GM19324 (cell line): ENCODE results near the gene HTT.

ENCODE experiments used
- ATAC-seq: cut with Tn5 transposase; IDR thresholded peaks from one replicate; pipeline ENCODE4 v1.9.1; 2021; ENCODE audit warnings: mild to moderate bottlenecking, moderate library complexity; ENCODE audit not compliant: unreplicated experiment, low FRiP score

The HTT gene

GRCh38 chr4:3213661-3214250 lies 139.3 kb downstream of the HTT start:
- ATAC-seq, result no peak

- no peak for ATAC-seq
These were observed 140.8 kb downstream of the HTT start for GRCh38 chr4:3215256-3215655.

GRCh38 chr4:3215733-3216132 lies 141.3 kb downstream of the HTT start:
- ATAC-seq, result no peak

DNA sequence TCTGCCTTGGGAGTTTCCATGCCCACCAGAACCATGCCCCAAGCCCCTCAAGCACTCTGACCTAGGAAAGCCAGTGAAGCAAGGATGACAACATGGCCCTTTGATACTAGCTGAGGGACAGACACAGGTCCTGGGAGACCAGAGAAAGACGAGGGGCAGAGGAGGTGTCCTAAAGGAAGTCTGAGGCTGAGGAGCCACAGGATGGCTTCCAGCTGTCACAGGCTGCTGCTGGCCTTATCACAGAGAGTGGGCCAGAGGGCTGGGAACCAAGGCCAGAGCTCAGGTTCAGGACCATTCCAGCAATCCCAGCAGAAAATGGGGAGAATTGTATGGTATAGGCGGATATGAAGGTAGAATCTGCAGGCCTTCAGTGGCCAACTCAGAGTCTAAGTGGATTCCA lies 142.8 kb downstream of the HTT start:
- ATAC-seq, result no peak

GRCh38 chr4:3217771-3218170 lies 143.3 kb downstream of the HTT start:
- ATAC-seq, result no peak

GRCh38 chr4:3218824-3219760 lies 144.6 kb downstream of the HTT start:
- no peak for ATAC-seq

- no peak for ATAC-seq
These were observed 145.4 kb downstream of the HTT start for GRCh38 chr4:3219761-3220475.

DNA sequence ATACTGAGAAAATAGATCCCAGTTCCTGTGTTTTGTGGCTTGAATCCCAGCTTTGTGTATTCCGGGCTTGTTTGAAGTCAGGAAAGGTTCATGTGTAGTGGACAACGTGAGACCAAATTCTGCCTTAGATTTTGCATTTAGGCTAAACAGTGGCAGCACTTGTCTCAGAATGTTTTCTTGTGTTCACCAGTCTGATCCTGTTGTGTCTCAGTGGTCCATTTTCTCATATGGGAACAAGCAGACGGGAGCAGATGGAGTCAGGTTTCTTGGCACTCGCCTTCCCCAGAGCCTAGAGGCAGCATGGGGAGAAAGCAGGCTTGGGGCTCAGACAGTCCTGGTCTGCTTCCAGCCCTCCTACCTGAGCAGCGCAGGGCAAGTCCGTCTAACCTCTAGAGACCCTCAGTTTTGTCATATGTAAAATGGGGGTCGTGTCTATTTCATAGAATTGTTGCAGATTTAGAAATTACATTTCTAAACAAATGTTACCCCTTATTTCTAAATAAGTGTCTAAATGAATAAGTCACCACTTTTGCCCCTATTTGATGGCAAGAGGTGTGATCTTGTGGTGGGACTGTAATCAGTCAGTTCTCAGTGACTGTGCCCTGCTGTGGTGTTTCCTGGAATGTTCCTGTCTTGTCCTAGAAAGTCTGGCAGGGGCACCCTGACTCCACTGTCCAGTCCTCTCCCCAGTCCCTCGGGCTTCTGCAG lies 146.1 kb downstream of the HTT start:
- ATAC-seq, result no peak

DNA sequence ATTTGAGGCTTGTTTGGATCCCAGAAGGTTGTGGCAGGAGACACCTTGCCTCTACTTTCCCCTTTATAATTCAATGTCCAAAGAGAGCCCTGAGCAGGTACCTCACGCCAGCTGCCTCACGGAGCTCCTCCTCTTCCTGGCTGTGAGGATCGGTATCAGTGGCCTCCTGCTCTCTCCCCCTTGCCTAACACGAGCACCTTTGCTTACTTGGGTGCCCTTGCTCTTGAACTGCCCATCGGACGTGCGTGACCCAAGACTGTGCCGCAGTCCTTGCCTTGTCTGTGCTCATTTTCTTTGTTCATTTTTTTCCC lies 146.7 kb downstream of the HTT start:
- no peak for ATAC-seq

DNA sequence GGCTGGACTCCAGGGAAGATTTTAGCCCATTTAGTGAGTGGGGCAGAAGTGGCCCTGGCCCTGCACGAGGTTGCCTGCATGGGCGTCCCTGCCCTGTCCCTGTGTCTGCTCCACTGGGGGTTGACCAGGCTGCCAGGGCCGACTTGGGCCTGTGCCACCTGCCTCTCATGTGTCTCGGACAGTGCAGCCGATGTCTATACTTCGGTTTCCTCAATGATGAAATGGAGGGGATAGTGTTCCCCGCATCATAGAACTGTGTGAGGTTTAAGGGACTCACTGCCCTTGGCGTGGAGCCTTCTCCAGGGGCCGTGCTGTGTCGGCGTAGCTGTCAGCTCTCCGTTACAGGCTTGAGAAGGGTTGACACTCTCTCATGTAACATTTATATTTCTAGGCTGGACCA lies 147.5 kb downstream of the HTT start:
- no peak for ATAC-seq

GRCh38 chr4:3223346-3223745 lies 148.9 kb downstream of the HTT start:
- ATAC-seq, result no peak

DNA sequence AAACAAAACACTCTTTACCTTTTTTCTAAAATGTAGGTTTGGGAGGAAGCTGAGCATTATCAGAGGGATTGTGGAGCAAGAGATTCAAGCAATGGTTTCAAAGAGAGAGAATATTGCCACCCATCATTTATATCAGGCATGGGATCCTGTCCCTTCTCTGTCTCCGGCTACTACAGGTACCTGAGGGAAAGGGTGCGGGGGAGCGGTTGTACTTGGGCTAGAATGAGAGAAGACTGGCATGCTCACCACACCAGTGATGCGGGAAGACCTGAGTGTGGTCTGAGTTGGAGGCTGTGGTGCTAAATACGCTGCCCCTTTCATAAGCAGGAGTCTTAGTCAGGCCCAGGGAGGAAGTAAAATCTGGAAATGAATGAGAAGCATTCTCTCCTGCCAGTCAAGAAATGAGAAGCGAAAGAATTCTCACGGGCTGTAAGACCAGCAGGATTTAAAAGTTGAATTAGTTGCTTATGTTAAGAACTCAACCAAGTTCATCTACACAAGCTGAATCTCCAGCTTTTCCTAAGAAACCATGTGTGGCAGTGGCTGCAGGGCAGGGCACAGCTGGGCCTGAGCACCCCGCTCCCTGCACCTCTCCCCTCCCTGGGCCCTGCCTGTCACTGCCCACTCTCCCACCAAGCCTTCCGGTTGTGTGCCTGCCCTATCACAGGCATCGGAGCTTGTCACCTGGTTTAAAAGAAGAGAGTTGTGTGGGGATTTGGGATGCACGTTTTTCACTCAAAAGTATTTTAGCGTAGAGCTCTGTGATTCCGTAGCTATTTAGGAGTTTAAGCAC lies 149.7 kb downstream of the HTT start:
- no peak for ATAC-seq

GRCh38 chr4:3225071-3225850 lies 150.8 kb downstream of the HTT start:
- ATAC-seq, result no peak

GRCh38 chr4:3225936-3226335 lies 151.5 kb downstream of the HTT start:
- ATAC-seq, result no peak

DNA sequence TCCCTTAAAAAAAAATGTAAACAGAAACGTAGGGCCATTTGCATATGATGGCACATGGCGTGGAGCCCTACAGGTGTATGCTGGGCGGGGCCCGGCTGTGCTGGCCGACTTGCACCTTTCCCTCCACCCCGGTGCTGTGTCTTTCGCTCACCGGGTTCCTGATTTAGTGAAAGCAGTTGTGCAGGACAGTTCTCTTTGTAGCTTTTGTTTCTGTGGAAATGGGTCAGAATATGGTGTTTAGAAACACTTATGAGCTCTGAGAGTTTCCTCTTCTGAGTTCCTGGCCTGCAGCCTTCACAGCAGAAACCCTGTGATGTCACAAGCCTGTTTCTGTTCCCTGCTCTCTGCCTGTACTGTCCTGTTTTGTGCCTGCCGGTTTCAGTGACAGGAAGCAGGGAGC lies 152.0 kb downstream of the HTT start:
- no peak for ATAC-seq

DNA sequence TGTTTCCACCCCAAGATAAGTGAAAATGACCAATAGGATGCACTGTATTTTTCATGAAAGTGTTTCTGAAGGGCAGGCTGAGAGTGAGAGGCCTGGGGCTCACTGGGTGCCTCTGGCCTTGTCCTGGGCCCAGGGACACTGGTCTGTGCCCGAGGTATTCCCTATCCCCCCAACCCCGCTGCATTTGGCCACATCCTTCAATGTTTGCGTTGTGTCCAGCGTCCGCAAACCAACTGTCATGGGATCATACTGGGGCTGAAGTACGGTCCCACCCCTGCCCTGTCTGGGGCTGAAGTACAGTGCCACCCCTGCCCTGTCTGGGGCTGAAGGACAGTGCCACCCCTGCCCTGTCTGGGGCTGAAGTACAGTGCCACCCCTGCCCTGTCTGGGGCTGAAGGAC lies 152.5 kb downstream of the HTT start:
- ATAC-seq, result no peak

GRCh38 chr4:3227878-3228675 lies 153.6 kb downstream of the HTT start:
- ATAC-seq, result no peak

- ATAC-seq, result no peak
These were observed 154.4 kb downstream of the HTT start for GRCh38 chr4:3228881-3229280.

GRCh38 chr4:3229328-3229727 lies 154.8 kb downstream of the HTT start:
- no peak for ATAC-seq
